AG10803 (cell line): ENCODE data around the gene KRT34.

ENCODE experiments used
- DNase-seq: peaks from one replicate; pipeline ENCODE4 v3.0.0; 2010; ENCODE audit warnings: low read depth
- H3K4me3 ChIP-seq: 2 replicates; pipeline ENCODE4 v1.5.1; 2011; ENCODE audit warnings: mild to moderate bottlenecking, low read length, control low read depth
- CTCF ChIP-seq: conservative IDR thresholded peaks from 2 replicates; pipeline ENCODE4 v1.5.1; 2011; ENCODE audit warnings: mild to moderate bottlenecking, low read length, control low read depth, inconsistent platforms

The KRT34 gene

GRCh38 chr17:41329279-41329948, 52.7 kb downstream of the KRT34 start:
- H3K4me3 ChIP-seq, result no peak overlapping the region
- peak; percentile 64 for DNase-seq
- peak; percentile 88 for TF ChIP-seq CTCF

GRCh38 chr17:41328207-41328606, 53.9 kb downstream of the KRT34 start:
- H3K4me3 ChIP-seq, result no peak overlapping the region
- TF ChIP-seq CTCF, result no peak
- DNase-seq, result no peak
